Stimulated activated CD8-positive, alpha-beta memory T cell treated with anti-CD3 and anti-CD28 coated beads, Interleukin-12 subunit alpha, Interleukin-12 subunit beta, amount 100 ng/mL, for 24 hours (primary cell): ENCODE results near the gene ARHGAP35.
"Not testable (repeated sequence)": the region's sequence is repeated elsewhere in the genome, so short reads cannot be mapped to it uniquely, and the experiment has no call there.

Experiments used
- DNase-seq: peaks from one replicate; pipeline ENCODE4 v3.0.0-alpha.2; 2020; ENCODE audit errors: extremely low read depth

The ARHGAP35 gene

DNA sequence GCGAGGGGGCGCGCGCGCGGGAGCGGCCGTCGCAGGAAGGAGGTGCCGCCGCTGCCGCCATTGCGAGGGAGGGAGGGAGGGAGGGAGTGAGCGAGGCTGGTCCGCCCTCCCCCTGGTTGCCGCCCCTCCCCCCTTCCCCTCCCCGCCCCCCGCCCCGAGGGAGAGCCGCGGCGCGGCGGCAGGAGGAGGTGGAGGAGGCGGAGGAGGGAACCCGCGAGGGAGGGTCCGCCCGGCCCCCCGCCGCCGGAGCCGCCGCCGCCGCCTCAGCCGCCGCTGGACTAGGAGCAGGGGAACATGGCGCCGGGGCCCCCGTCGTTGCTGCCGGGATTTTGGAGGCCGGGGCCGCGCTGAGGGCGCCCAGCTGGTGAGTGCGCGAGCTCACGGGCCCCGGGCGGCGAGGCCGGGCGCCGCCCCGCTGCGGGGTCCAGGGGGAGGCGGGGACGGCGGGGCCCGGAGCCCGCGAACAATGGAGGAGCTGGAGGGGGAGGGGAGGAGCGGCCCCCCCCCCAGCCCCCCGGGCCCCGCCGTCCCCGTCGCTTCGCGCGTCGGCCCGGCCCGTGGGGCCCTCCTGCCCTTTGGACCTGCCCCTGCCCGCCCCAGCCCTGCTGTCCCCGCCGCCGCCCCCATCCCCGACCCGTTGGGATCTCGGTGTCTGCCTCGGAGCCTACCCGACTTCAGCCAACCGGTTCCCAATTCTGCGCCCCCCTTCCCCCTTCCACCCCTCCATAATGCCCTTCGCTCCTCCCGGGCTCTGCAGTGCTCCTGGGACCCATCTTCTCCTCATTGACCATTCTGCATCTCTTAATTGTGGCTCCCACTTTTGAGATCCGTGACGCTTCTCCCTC is at the start of gene ARHGAP35:
ARHGAP35 (plus strand) TSS at position 152 of the 845 bp plus-strand sequence. CDS start 57,679 bp downstream, outside the sequence.
- DNase-seq, result no peak

DNA sequence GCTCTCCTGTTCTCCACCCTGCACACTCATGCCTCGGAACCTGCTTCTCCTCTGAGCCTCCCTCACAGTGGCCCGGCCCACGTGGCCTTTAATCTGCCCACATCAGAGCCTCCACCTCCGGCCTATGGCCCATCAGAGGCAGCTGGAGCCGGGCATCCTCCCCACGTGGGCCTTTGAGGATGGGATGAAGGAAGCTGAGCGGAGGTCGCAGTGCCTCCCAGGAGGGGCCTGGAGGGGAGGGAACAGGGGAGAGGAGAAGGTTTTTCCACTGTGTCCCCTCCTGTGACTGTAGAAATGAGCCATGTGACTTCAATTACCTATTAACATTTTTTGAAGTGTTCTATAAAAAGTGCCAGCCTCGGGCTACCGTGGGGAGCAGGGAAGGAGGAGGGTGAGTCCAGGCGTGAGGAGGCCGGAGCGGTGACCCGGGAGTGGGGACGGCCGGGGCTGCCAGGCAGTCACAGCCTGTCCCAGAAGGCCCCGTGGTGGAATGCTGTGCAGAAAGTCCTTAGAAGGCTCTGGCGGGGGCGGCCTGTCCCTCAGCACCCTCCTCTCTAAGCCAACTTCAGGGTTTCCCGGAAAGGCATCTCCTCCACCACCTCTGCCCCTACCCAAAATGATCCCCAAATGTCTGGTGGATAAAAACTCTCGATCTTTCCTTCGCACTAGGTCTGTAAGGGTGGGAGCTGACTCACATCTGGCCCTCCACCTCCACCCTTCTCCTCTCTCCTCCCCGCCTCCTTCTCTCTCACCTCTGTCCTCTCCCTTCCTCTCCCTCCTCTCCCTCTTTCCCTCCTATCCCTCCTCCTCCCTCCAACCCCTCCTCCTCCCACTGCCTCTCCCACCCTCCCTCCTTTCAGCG is 47.6 kb upstream of the ARHGAP35 start:
- DNase-seq, result no peak

DNA sequence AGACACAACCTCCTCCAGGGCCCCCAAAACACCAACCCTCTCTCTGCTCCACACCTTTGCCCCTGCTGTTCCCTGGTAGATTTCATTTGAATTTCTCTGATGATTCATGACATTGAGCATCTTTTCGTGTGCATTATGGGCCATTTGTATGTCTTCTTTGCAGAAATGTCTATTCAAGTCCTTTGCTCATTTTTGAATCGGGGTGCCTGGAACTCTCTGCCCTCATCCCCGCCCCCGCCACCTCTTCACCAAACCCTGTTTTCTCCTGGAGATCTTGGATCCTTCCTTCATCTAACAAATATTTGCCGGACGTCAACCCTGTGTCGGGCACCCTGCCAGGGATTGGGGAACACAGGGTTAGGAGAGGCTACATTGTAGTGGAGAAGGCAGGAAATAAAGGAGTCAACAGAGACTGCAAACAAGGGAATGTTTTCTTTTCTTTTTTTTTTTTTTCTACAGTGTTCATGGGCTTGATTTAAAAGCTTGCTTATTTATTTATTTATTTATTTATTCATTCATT is 46.9 kb upstream of the ARHGAP35 start:
- no peak for DNase-seq

DNA sequence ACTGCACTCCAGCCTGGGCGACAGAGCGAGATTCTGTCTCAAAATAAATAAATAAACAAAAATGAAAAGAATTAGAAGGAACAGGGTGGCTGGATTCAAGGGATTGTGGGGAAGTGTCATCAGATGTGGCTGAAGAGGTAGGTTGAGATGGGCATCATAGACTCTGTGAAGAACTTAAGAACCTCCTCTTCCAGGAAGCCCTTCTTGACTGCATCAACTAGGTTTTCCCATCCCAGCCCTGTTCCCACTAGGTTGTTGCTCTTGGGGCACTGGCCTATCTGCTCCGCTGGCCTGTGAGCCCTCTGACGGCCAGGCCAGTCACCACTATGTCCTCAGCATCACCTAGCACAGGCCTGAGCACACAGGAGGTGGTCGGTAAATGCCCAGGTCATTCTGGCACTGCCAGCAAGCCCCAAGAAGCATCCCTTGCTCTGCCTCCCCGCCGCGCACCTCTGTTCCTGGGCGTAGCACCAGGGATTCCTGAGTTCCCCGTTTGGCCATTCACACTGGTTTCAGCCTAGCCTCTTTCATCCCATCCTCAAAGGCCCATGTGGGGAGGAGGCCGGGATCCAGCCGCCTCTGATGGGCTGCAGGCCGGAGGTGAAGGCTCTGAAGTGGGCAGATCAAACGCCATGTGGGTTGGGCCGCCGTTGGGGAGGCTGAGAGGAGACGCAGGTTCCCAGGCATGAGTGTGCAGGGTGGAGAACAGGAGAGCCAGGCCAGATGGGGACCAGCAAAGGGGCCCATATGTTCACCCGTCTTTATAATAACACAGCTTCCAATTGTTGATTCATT is 44.8 kb upstream of the ARHGAP35 start:
- DNase-seq, result no peak

DNA sequence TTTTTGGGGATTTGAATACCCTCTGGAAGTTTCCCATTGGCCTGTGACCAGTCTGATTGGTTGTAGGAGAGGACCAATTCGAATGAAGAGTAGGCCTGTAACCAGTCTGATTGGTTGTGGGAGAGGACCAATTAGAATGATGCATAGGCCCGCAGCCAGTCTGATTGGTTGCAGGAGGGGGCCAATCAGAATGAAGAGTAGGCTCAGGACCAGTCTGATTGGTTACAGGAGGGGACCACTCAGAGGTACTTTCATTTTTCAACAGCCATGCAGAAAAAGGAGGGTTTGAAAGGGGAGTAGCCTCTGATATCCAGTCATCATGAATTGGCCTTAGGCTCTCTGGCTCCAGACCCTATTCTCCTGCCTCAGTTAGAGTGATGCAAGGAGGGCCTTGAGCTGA is 42.0 kb upstream of the ARHGAP35 start:
- DNase-seq, result no peak

DNA sequence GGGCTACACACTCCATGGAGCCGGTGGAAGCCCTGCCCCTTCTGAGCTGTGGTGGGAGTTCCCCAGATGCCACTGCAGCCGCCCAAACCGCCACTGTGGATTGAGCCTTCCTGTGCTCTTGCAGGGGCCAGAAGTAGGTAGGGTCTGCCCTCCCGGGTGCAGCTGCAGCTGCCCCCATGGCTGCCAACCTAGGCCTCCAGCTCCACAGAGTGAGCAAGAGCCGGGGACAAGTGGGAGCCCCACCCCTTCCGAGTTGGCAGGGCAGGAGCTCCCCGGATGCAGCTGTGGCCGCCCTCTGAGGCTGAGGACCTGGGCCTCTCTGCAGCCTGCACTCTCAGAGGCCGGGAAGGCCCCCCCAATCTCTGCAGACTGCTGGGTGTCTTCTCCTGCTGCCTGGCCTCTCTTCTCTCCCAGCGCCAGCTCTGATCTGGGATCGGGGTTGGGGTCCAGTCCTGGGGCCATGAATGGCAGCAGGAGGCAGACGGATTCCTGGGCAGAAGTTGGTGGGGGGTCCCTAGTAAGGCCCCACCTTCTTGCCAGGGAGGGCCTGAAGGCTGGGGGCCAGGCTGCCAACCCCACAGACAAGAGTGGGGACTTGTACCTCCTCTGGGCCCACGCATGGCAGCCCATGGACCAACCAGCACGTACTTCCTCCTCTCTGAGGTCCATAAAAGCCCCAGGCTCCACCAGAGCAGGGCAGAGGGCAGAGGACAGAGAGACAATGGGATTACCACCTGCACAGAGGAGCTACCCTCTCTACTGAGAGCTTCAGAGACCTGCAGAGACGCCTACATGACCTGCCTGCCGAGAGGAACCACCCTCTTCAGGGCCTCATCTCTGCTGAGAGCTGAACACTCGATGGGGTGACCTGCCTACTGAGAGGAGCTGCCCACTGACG is 39.0 kb upstream of the ARHGAP35 start:
- peak; percentile 39 for DNase-seq

DNA sequence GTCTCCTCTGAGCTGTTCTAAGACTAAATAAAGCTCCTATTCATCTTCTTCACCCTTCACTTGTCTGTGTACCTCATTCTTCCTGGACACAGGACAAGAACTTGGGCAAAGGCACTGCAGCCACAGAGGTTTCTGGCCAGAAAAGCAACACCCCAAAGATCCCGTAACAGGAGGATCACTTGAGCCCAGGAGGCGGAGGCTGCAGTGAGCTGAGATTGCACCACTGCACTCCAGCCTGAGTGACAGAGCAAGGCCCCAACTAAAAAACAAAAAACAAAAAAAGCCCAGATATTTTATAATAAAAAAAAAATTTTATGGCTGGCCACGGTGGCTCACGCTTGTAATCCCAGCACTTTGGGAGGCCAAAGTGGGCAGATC is 38.4 kb upstream of the ARHGAP35 start:
- not testable (repeated sequence) for DNase-seq

DNA sequence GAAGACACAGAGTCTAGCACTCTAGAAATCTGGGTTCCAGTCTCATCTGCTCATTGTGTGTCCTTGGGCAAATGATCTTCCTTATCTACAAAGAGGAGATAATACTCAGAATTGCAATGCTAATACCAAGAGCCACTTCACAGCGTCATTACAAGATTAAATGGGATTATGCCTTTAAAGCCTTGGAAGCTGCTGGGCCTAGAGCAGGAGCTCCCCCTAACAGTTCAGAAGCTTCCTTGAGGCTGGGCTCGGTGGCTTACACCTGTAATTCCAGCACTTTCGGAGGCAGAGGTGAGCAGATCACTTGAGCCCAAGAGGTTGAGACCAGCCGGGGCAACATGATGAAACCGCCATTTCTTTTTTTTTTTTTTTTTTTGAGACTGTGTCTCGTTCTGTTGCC is 37.7 kb upstream of the ARHGAP35 start:
- DNase-seq, result no peak

DNA sequence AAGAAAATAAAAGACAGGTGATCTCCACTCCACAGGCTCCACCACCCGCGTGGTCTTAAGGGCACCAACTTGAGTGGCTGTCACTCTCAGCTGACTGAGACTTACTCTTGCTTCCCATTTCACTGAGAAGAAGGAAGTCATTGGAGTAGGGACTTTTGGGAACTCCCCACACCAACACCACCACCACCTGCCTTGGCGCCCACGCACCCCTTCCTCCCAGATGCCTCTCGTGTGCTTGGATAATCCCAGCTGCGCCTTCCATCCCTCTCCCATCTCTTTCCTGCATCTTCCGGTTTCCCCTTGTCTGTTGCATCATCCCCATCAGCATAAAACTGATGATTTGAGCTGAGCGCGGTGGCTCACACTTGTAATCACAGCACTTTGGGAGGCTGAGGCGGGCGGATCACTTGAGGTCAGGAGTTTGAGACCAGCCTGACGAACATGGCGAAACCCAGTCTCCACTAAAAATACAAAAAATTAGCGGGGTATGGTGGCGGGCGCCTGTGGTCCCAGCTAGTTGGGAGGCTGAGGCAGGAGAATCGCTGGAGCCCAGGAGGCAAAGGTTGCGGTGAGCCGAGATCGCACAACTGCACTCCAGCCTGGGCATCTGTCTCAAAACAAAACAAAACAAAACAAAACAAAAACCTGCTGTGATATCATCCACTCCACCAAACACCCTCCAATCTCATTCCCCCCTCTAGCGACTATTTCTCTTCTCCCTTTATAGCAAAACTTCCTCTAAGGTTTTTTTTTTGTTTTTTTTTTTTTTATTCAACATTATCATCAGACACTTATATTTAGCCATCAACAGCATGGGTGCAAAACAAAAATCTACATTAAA is 35.7 kb upstream of the ARHGAP35 start:
- DNase-seq, result no peak

DNA sequence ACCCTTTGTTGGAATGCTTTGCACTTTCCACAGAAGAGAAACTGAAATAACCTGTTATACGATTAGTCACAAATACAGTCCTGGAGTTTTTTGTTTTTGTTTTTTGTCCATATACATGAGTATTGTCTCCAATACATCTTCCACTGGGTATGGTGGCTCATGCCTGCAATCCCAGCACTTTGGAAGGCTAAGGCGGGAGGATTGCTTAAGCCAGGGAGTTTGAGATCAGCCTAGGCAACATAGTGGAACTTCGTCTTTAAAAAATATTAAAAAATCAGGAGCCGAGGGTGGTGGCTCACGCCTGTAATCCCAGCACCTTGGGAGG is 35.1 kb upstream of the ARHGAP35 start:
- DNase-seq, result no peak

DNA sequence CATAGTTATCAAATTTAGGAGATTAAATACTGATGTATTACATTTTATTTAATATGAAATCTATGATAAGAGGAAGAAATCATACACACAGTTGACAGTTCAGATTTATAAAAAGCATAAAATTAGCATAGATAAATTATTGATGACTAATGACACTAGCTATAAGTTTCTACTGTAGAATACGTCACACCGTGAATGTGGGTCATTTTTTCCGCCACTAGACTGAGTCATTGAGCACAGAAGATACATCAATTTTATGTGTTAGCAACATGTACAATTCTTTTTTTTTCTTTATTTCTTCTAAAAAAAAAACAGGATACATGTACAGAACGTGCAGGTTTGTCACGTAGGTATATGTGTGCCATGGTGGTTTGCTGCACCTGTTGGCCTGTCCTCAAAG is 32.3 kb upstream of the ARHGAP35 start:
- peak; percentile 16 for DNase-seq

DNA sequence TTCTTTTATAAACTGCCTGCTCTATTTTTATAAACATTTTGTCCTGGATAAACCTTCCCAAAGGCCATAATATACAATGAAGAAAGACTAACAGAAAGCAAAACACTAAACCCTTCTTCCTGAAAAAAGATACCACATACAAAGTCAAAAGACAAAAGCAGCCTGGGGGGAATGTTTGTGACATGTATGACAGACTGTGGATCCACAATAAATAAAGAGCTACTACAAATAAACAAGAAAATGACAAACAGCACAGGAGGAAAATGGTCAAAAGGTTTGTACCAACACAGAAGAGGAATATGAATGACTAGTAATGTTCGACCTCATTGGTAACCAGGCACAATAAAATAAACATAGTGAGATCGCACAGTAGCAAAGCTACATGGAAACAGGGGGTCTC is 29.9 kb upstream of the ARHGAP35 start:
- DNase-seq, result no peak

DNA sequence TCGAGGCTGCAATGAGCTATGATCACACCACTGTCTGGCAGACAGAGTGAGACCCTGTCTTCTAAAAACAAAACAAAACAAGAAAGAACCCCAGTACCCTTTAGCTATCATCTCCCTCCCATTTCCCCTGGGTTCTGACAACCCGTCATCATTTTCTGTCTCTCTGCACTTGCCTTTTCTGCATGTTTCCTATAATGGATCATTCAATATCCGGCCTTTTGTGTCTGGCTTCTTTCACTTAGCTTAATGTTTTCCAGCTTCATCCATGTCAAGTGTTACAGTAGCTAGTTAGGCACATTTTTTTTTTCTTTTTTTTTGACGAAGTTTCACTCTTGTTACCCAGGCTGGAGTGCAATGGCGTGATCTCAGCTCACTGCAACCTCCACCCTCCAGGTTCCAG is 26.7 kb upstream of the ARHGAP35 start:
- no peak for DNase-seq

DNA sequence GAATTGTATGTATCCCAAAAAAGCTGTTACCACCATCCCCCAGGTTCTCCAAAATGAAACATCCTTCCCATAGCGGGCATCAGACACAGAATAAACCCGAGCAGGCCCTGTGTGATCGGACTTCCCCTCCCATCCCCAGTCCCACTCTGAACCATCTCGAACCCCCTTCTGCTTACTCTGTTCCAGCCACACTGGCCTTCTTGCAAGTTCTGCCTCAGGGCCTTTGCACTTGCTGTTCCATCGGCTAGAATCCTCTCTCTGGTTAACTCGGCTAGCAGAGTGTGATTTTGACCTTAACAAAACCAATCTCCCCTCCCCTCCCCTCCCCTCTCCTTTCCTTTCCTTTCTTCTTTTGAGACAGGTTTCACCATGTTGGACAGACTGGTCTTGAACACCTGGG is 25.8 kb upstream of the ARHGAP35 start:
- no peak for DNase-seq

DNA sequence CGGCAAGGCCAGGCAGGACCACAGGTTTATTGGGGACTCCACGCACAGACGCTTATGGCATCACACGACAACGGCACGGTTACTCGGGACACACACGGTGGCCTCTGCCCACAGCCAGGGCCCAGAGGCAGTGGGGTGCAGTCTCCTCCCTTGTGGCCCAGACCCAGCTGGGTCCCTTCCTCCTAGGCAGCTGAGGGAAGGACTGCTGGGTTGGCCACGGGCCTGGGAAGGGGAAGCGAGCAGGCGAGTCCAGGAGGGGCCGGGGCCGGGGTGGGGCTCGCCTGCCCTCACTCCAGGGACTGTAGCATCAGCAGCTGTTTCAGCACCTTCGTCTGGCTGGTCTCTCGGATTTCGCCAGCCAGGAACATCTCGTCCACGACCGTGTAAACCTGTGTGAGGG is 22.6 kb upstream of the ARHGAP35 start:
- no peak for DNase-seq

DNA sequence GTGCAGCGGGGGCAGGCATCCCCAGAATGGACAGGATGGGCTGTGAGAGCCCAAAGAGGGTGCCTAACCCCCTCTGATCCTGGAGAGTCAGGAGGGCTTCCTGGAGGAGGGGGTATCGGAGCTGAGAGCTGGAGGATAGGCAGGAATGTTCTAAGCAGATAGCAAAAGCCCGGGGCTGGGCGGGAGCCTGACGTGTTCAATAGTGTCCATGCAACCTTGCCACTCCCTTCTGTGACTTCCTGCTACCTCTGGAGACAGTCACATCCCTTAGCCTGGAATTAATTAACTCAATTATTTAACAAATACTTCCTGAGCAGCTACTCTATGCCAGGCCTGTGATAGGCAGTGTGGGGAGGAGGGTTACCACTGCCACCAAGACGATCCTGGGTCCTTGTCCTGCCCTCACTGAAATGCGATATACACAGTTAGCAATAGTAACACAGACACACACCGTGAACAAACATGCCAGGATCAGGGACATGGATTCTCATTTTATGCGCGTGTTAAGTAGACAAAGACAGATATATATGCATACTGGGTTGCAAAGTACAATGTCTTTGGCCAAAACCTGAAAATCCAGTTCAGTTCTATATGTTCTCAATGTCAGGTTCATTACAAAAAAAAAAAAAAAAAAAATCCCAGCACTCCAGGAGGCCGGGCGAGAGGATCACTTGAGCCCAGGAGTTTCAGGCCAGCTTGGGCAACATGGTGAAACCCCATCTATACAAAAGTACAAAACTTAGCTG is 20.9 kb upstream of the ARHGAP35 start:
- no peak for DNase-seq

DNA sequence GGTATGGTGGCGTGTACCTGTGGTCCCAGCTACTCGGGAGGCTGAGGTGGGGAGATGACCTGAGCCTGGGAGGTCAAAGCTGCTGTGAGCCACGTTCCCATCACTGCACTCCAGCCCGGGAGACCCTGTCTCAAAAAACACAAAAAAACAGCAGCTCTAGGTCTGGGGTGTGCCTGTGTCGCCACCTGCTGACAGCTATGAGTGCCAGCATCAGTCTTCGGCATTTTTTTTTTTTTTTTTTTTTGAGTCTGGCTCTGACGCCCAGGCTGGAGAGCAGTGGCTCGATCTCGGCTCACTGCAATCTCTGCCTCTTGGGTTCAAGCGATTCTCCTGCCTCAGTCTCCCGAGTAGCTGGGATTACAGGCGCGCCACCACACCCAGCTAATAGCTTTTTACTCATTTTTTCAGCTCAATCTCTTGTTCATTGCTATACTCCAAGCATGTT is 20.3 kb upstream of the ARHGAP35 start:
- DNase-seq, result no peak

DNA sequence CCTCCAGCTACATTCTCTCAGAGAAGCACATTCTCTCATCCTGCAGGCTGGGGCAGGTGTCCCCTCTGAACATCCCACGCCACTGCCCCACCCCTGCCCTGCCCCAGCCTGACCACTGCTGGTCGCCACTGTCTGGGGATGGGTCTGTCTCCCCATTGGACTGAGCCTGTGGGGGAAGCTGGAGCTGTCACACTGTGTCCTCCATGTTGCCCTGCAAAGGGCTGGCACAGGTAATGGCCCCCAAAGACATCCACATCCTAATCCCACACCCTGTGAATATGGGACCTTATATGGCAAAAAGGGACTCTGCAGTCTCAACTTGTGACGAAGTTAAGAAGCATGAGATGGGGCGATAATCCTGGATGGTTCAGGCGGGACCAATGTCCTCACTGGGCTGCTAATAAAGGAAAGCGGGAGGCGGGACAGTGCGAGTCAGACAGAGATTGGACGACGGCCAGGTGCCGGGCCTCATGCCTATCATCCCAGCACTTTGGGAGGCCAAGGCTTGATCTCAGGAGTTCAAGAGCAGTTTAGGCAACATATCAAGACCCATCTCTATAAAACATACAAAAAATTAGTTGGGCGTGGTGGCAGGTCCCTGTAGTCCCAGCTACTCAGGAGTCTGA is 19.2 kb upstream of the ARHGAP35 start:
- DNase-seq, result no peak

DNA sequence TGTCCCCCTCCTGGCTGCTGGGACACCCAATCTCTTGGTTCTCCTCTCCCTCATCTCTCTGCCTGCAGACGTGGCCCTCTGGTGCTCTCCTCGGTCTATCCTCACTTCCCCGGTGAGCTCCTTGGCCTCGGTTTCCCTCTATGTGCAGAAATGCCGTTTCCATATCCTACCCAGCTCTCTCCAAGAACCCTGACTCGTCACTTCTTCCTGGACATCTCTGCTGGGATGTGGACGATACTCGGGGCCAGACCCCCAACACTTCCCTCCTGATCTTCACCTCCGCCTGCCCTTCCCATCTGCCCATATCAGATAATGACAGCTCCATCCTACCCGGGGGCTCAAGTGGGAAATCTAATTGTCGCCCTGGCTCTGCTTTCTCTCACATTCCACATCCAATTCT is 18.0 kb upstream of the ARHGAP35 start:
- no peak for DNase-seq
